HG03469 (cell line): ENCODE data around the gene CDC7.
"Not testable (repeated sequence)": the region's sequence is repeated elsewhere in the genome, so short reads cannot be mapped to it uniquely, and the experiment has no call there.

Source experiments
- ATAC-seq: cut with Tn5 transposase; IDR thresholded peaks from one replicate; pipeline ENCODE4 v1.9.1; 2021; ENCODE audit warnings: mild to moderate bottlenecking, moderate library complexity, moderate number of reproducible peaks; ENCODE audit not compliant: unreplicated experiment

Gene CDC7

DNA sequence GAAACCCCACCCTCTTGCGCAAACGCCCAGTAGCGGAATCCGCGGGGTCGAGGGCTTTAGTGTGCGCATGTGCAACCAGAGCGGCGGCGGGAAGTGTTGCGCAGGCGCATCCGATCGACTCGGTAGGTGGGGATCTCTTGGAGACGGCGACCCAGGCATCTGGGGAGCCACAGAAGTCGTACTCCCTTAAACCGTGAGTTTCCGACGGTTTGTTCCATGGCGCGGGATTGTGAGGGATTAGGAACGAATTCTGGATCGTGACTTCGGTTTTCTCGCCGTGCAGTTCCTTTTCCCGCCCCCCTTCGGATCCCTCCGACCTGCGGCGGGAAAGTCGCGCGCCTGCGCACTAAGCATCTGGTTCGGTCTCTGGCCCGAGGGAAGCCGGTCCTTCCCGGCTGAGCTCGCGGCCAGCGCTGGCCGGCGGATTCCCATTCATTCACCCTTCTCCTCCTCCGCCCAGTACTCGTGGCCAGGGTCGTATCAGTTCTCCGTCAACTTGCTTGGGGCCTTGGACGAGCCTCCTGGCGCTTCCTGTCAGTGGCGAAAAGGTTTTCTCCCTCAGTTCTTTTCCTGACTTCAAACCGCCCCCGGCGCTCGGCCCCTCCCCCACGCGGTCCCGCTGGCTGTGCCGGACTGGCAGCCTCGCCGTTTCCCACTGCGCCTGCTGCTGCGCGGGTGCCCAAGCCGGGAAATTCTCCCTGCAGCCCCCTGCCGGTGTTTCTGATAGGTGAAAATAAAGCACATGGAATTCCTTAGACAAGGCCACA is at the start of gene CDC7:
Gene CDC7 (plus strand): TSS at position 96 of the 767 bp plus-strand sequence. CDS start 866 bp downstream, outside the sequence.
- ATAC-seq: peak; percentile 66

DNA sequence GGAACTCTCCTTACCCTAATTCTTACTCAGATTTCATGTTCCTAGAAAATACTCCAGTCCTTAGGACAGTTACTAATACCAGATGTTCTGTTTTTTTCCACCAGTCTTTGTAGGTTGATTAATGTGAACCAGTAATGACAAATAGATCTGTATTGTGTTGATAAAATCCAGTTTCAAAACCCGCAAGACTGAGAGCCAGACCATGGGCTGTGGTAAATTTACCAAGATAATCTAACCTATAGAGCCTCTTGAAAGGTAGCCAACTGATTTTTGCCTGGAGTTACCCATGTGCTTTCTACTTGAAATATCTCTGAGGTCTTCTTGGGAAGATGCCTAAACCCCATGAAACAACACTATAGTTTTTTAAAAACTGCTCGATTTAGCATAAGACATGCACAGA is 46.5 kb upstream of the CDC7 start:
- ATAC-seq: no peak

DNA sequence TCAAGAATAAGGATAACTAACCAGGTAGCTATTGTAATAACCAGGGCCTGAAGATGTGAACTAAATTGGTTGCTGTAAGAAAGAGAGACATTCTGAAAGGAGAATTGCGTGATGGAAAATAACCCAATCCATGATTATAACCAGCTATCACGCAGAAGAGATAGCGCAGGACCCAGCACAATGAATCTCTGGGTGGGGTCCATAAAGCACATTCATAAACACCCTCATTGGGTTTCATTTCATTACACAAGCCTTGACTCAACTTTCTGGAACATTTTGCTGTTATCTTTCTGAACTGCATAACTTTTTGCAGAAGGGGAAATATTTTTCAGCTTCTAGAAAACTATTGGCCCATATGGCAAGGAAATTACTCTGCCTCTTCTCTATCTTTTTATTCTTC is 45.3 kb upstream of the CDC7 start:
- no peak for ATAC-seq

DNA sequence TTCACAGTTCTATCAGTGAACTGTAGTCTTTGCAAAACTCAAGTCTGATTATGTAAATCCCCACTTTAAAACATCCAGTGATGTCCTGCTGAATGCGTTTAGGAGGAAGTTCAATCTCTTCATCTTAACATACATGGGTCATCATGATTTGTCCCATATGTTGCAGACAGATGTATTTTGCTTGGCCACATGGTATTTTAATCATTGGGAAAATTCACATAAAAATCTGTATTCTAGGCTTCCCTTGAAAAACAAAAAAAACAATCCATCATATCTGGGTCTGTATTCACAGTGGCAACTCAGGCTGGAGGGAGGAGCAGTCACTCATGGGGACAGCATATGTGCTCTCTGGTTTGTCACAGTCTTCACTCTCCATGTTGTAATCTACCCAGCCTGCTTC is 44.8 kb upstream of the CDC7 start:
- ATAC-seq: no peak

DNA sequence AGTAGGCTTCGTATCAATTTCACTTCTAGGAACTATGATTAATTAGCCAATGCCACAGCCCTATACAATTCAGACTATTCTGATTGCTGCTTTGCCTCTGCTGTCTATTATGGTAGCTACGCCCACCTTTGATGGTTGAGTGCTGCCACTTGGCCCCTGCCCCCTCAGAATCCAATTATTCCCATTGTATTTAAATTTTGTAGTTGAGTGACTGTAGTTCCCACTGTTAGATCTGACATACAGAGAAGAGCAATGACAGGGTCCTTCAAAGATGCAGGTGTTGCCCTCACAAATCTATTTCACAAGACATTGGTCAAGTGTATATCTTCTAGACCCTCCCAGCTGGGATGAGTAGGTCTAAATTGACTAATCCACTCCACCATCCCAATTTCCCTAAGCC is 35.3 kb upstream of the CDC7 start:
- not testable (repeated sequence) for ATAC-seq

DNA sequence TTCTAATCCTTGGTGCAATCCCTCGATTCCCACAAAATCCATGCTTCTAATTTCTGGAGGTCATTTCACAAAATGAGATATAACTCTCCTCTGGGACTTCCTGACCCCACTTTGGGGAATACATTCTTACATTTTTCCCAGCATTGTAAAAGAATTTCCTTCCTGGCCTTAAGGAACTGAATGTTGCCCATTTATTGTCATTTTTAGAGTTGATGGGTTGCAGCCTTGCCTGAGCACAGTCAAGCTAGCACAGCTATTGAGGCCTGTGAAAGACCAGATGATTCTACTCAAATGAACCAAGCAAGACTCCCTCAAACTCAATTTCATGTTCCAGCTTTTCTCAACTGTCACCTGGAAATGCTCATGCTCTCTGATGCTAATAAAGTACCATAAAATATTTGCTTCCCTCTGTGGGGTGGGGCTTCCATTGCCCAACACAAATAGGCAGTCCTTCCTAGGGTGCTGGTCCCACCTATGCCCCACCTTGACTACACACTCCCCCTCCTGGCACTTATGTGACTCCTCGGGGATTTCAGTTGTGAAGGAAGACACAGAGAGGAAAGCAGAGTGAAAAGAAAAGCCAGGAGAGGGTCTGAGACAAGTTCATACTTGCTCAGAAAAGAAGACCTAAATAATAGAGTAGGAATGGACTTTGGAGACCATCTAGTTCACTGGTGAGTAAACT is 24.0 kb upstream of the CDC7 start:
- no peak for ATAC-seq

DNA sequence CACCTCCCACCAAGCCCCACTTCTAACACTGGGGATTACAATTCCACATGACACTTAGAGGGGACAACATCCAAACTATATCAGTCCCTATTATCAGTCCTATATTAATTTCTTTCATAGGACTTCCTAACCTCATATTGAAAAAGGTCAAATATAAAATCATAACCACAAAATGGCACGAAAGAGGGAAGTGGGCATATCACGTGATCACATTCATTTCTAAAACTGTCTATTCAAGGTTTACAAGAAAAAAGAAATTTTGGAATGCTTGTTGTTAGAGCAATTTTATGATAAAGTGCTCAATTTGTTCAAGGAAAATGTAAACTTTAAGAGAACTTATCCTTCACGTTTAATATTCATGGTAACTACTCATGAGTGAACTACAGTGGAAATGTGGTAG is 13.2 kb upstream of the CDC7 start:
- ATAC-seq: no peak

DNA sequence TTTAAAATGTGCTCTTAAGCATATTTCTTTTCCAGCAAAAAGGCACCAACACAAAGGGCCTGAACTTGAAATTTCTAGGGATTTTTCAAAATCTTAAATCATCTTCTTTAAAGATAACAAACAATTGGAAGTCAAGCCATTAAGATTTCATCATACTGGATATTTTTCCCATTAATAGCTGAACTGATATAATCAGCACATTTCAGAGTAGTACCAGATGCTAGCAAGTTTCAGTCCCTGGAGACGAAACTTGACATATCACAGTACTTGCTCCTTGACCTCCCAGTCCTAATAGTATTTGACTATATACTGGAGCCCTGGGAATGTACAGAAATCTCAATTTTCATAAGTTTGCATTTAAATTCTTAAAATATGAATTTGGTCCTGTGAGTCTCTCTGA is 10.2 kb upstream of the CDC7 start:
- ATAC-seq: no peak

DNA sequence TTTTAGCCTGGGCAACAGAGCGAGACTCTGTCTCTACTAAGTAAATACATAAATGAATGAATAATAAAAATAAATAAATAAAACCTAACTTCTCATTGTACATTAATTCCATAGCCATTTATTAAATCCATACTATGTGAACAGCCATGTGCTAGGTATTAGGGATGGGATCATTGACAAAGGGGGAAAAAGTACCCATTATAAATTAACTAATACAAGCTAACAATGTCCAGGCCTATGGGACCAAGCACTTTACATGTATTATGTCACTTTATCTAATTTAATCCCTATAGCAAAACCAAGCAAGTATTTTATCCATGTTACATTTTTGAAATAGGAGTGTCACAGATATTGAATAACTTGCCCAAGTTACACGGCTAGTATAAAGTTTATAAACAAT is 2.6 kb upstream of the CDC7 start:
- ATAC-seq: no peak

DNA sequence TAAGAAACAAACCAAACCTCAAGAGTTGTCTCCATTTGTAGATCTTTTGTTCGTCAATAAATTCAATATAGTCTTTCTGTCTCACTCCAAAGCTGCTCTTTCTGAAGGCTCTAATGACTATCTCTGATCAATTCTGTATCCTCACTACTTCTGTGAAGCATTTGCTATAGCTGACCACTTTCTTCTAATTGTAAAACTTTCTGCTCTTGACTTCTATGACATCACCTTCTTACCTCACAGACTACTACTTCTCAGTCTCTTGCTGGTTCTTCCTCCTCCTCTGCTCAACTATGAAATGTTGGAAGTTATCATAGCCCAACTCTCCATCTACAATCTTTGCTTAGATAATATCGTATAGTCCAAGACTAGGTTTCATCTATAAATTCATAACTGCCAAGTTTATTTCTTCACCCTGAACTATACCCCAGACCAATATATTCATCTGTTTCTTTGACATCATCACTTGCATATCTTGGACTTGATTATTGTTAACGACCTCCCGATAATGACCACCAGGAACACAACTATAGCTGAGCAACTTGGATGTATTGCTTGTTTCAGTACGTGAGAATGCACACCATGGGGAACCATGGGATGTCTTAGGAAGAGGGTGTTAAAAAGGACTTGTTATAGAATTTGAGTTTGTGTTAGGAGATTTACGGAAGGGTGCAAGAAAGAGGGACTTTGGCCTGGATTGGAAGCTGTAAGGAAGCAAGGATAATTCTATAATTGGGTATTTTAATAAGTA is 2.0 kb upstream of the CDC7 start:
- ATAC-seq: no peak

DNA sequence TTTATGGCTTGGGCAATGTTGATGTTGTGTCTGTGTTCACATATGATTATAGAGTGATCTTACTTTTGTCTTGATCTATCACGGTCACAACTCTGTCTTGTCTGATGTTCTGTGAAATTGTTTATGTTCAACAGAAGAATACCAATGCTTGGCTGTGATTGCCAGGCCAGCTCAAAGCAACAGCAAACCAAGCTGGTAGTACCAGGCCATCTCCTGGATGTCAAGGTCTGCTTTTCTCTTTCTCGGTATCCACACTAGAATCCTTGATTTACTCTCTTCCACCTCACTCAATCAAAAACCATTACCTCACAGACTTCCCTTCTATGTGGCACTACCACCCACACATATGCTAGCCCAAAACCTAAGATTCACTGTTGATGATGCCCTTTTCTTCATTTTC is 1.3 kb upstream of the CDC7 start:
- no peak for ATAC-seq

DNA sequence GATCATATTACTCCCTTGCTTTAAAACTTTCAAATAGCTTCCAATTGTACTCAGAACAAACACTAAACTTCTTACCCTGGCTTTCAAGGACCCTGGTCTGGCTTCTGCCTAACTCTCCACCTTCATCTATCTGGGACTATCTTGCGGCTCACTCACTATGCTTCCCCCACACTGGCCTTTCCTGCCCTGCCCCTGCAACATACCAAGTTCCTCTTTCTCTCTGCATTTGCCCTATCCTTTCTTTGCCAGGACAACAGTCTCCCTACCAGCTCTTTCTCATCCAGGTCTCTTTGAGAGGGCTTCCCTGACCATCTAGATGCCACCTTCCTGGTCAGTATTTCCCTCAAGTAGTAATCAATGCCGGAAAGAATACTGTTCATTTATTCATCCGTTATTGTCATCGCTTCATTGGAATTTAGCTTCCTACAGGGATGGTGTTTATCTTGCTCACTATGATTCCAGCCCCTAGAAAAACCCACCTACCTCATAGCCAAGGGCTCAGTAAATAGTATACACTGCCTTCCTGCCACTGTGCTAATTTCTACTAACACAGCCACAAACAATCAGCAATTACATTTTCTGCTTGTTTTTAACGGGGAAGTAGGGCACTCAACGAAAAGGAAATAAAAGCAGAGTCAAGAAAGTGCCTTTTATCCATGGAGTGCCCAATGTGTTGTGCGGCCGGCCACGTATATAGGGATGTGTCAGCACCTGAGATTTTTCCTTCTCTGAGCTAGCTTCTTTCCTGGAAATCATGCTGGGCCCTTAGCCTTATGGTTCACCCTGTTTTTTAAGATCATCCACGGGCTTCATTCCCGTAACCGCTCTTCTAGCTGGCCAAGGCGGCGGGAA is 521 bp upstream of the CDC7 start:
- ATAC-seq: peak; percentile 2

DNA sequence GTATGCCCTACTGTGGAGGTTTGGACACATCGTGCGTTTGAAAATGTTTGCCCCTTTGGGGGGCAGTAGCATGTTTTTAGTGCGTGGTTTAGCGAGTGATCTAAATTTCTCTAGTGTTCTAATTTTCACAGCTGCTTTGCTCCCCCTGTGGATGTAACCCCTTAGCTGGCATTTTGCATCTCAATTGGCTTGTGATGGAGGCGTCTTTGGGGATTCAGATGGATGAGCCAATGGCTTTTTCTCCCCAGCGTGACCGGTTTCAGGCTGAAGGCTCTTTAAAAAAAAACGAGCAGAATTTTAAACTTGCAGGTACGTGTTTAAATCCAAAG is 836 bp downstream of the CDC7 start:
- peak; percentile 3 for ATAC-seq

DNA sequence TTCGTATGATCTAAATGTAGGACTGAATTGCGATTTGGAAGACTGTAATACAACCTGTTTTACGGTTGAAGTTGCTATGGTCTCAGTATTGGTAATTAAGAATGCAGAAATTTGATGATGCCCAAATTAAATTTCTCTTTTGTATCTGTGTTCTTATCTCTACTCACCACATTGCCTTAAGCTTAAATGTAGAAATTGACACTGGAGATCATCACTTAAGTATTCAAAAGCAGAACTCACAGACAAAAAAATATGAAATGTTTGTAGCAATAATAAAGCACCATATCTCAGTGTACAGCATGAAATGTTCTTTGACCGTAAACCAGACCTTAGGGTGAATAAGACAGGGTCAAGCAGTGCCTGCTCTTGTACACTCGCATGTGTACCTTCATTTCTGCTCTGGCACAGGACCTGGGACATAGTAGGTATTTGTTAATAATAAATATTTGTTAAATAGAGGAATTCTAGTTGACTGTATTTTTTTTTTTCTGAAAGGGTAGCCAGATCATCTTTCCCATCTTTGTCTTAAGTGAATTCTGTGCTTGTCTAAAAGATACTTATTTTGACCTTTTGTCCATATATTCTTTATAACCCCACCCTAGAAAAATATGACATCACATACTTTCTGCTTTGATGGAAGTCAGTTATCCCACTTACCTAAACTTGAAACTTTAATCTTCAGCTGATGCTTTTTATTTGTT is 1.5 kb downstream of the CDC7 start:
- ATAC-seq: no peak

DNA sequence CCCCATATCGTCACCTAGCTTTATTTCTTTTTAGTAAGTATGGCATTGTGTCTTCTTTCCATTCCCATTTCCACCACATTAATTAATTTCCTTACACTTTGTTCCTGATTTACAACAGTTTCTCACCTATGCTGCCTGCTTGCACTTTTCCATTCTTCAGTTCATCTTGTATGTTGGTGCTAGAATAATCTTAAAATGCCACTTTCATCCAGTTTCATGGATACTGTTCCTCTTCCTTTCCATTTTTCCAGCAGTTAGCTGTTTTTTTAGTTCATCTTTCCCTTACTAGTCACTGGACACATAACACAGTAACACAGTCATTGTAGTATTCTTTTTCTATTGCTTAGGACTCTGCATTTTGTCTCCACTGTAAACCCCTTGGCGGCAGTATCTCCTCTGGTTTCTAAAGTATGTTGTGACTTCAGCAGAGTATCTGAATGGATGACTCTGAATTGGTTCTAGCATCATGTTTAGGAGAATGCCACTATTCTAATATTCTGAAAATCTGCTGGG is 2.1 kb downstream of the CDC7 start:
- ATAC-seq: no peak

DNA sequence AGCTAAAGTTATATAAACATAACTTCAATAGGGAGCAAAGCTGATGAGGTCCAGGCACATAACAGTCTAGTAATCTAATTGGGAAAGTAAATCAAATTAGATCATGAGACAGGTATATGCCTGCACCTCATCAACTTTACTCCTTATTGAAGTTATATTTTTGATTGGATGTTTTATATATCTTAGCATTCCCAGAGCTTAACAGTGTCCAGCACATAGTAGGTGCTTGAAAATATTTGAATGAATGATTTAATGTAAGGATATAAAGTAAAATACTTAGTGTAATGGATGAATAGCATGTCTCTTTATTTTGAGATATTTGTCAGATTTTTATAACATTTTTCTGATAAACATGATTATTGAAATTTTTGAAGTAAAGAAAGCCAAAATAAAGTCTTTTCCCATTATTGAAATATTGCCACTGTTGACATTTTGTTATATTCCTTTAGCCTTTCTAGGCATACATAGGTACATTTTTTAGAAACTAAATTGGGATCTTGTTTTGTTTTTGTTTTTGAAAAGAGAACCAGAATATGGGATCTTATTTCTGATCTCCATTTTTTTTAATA is 2.8 kb downstream of the CDC7 start:
- ATAC-seq: no peak

DNA sequence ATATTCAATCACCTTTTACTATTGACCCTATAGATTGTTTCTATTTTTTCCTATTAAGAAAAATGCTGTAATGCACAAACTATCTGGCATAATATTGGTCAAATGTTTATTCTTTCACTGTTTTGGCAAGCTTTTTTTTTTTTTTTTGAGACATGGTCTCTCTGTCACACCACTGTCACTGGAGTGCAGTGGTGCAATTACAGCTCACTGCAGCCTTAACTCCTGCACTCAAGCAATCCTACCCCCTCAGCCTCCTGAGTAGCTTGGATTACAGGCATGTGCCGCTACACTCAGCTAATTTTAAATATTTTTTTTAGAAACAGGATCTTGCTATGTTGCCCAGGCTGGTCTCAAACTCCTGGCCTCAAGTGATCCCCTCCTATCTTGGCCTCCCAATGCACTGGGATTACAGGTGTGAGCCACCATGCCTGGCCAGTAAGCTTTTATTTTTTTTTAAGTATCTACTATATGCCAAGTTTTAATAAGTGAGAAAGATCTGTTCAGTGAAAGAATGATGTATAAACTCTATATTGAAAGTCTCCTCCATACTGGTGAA is 3.4 kb downstream of the CDC7 start:
- no peak for ATAC-seq

DNA sequence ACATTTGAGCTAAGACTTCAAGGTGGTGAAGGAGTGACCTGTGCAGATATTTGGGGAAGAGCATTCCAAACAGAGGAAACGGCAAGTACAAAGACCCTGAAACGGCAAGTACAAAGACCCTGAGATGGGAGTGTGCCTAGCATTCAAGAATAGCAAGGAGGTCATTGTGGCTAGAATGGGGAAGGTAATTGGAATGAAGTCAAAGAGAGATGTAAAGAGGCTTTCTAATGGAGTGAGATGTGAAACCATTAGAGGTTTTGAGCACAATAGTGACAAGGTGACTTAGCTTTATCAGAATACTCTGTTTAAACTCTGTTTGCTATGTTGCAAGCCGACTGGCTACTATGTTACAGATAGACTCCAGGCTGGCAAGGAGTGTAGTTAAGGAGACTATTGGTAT is 4.4 kb downstream of the CDC7 start:
- ATAC-seq: no peak

DNA sequence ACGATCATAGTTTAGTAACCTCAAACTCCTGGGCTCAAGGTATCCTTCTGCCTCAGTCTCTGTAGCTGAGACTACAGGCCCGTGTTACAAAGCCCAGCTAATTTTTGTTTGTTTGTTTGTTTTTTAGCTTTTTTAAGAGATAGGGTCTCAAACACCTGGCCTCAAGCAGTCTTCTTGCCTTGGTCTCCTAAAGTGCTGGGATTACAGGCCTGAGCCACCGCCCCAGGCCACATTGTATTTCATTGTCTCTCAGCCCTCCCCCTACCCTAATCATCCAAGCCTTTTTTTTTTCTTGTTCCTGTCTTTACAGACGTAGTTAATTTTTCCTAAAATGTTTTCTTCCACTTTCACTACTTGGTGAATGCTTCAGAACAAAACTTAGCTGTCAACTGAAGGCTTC is 5.4 kb downstream of the CDC7 start:
- no peak for ATAC-seq

DNA sequence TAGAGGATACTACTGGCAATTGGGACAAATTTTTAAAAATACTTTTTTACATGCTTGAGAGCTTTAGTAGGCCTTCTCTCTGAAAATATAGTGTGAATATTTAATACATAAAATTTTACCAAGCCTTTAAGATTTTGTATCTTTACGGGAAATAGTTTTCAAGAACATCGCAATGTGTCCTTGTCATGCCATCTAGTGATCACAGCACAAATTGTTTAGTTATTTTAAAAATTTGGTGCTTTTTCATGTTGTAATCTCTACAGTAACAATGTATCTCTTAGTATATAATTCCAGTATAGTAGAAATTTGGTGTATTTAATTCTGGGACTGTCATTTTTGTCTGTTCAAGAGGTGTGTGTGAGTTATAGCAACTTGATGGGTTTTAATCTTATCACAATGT is 6.7 kb downstream of the CDC7 start:
- no peak for ATAC-seq
